Hepatocyte (in vitro differentiated cells): Measurements from ENCODE around the gene BCOR. TPM values are rescaled to one million over a fixed set of nuclear protein-coding genes. Genes with fewer than 3 reads are reported as not detected.
A peak's percentile ranks its signal among the peaks of the same experiment; 100 is the strongest.

Experiments
- DNase-seq: peaks from one replicate; pipeline ENCODE4 v3.0.0-alpha.2; 2016; ENCODE audit warnings: low spot score
- H2AFZ ChIP-seq: fragments of 200-600 bp; sonication (generic); 2 replicates; pipeline ENCODE4 v1.6.0; 2016; ENCODE audit warnings: antibody characterized with exemption, mild to moderate bottlenecking
- H3K27ac ChIP-seq: fragments of 200-600 bp; sonication (generic); 2 replicates; pipeline ENCODE4 v1.5.1; 2016; ENCODE audit warnings: mild to moderate bottlenecking
- H3K27me3 ChIP-seq: fragments of 200-600 bp; sonication (generic); 2 replicates; pipeline ENCODE4 v1.6.1; 2016
- H3K36me3 ChIP-seq: fragments of 200-600 bp; sonication (generic); replicated peaks from 2 replicates; pipeline ENCODE4 v1.5.1; 2016; ENCODE audit warnings: low read depth; ENCODE audit not compliant: insufficient read depth
- H3K4me1 ChIP-seq: fragments of 200-600 bp; sonication (generic); 2 replicates; pipeline ENCODE4 v1.5.1; 2016; ENCODE audit warnings: mild to moderate bottlenecking, moderate library complexity; ENCODE audit not compliant: insufficient read depth
- H3K4me2 ChIP-seq: fragments of 200-600 bp; sonication (generic); 2 replicates; pipeline ENCODE4 v1.6.0; 2016
- H3K4me3 ChIP-seq: fragments of 200-600 bp; sonication (generic); 2 replicates; pipeline ENCODE4 v1.5.1; 2016; ENCODE audit warnings: mild to moderate bottlenecking
- H3K79me2 ChIP-seq: fragments of 200-600 bp; sonication (generic); 2 replicates; pipeline ENCODE4 v1.6.0; 2017; ENCODE audit warnings: mild to moderate bottlenecking
- H3K9me2 ChIP-seq: fragments of 200-600 bp; sonication (generic); replicated peaks from 2 replicates; pipeline ENCODE4 v1.6.0; 2017; ENCODE audit warnings: mild to moderate bottlenecking; ENCODE audit not compliant: insufficient read depth
- H3K9me3 ChIP-seq: fragments of 200-600 bp; sonication (generic); 2 replicates; pipeline ENCODE4 v1.5.1; 2016; ENCODE audit warnings: low read depth, mild to moderate bottlenecking
- H4K20me1 ChIP-seq: fragments of 200-600 bp; sonication (generic); 2 replicates; pipeline ENCODE4 v1.6.0; 2016; ENCODE audit warnings: mild to moderate bottlenecking; ENCODE audit not compliant: insufficient read depth, poor library complexity, severe bottlenecking
- EZH2 ChIP-seq: fragments of 200-600 bp; sonication (generic); IDR thresholded peaks from 2 replicates; pipeline ENCODE4 v1.6.1; 2016; ENCODE audit warnings: antibody characterized with exemption, mild to moderate bottlenecking, borderline replicate concordance
- EZH2phosphoT487 ChIP-seq: fragments of 200-600 bp; sonication (generic); IDR thresholded peaks from one replicate; pipeline ENCODE4 v1.6.1; 2018; ENCODE audit warnings: antibody characterized with exemption, mild to moderate bottlenecking, low read depth, moderate library complexity; ENCODE audit not compliant: unreplicated experiment, severe bottlenecking
- whole genome bisulfite sequencing: methylation state at CpG from one replicate; pipeline ENCODE4 v1.1.6; 2016; ENCODE audit warnings: low lambda C conversion rate; ENCODE audit errors: missing lambda C conversion rate; 5-methylcytosine and 5-hydroxymethylcytosine counted together
- polyA plus RNA-seq: library from polyadenylated mRNA; unstranded; fragments of >200 nt; fragmentation: Nextera tagmentation; extraction: Ambion mirVana; gene quantifications from 2 replicates; pipeline ENCODE4 v1.2.1, GENCODE V29; 2016
- total RNA-seq: library from RNA; depleted of rRNA; stranded (reverse); fragments of >200 nt; gene quantifications from 2 replicates; pipeline ENCODE4 v1.2.3, GENCODE V29; 2014
- TF ChIP-seq, protein P1 (sequence below): fragments of 200-600 bp; sonication (generic); IDR thresholded peaks from 2 replicates; pipeline ENCODE4 v1.5.1; 2016; ENCODE audit warnings: antibody characterized with exemption, mild to moderate bottlenecking; ENCODE audit not compliant: poor library complexity

The BCOR gene
- total and polyA plus RNA-seq, 2 experiments from 2014 or later = 13.6 to 22.9 TPM

DNA sequence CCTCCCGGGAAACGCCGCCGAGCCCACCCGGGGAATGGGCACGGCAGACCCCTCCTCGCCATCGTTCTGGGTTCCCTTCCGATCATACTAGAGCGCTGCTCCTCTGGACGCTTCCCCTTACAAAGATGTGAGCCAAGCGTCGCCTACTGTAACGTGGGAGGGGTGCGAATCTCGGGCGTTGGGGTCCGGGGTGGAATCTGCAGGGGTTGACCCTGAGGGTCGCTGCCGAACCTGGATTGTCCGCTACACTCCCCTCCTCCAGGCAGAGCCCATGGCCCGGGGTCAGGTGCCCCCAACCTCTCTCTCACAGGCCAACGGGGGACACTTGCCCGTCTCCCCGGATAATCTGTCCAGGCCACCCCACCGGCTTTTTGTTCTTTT, 13.8 kb downstream of the BCOR start:
- TF ChIP-seq, protein P1, sequence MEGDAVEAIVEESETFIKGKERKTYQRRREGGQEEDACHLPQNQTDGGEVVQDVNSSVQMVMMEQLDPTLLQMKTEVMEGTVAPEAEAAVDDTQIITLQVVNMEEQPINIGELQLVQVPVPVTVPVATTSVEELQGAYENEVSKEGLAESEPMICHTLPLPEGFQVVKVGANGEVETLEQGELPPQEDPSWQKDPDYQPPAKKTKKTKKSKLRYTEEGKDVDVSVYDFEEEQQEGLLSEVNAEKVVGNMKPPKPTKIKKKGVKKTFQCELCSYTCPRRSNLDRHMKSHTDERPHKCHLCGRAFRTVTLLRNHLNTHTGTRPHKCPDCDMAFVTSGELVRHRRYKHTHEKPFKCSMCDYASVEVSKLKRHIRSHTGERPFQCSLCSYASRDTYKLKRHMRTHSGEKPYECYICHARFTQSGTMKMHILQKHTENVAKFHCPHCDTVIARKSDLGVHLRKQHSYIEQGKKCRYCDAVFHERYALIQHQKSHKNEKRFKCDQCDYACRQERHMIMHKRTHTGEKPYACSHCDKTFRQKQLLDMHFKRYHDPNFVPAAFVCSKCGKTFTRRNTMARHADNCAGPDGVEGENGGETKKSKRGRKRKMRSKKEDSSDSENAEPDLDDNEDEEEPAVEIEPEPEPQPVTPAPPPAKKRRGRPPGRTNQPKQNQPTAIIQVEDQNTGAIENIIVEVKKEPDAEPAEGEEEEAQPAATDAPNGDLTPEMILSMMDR = no peak
- no peak for TF ChIP-seq EZH2
- no peak for TF ChIP-seq EZH2phosphoT487
- no peak for DNase-seq
- WGBS = 22% methylated on average over 26 of the region's 26 CpGs
- Histone ChIP-seq H3K4me1 (peaks cover 78% of the 10 kb centered on the region), H3K9me2 (no peaks in the 10 kb centered on the region), H3K27ac (peak overlapping the region; percentile 22), H3K36me3 (no peaks in the 10 kb centered on the region), H3K4me3 (peak overlapping the region; percentile 34), H3K4me2 (peak overlapping the region; percentile 98), H3K79me2 (peaks cover 84% of the 10 kb centered on the region), H2AFZ (no peak overlapping the region), H3K27me3 (peaks cover 19% of the 10 kb centered on the region), H4K20me1 (peaks cover 53% of the 10 kb centered on the region), H3K9me3 (no peaks in the 10 kb centered on the region)

DNA sequence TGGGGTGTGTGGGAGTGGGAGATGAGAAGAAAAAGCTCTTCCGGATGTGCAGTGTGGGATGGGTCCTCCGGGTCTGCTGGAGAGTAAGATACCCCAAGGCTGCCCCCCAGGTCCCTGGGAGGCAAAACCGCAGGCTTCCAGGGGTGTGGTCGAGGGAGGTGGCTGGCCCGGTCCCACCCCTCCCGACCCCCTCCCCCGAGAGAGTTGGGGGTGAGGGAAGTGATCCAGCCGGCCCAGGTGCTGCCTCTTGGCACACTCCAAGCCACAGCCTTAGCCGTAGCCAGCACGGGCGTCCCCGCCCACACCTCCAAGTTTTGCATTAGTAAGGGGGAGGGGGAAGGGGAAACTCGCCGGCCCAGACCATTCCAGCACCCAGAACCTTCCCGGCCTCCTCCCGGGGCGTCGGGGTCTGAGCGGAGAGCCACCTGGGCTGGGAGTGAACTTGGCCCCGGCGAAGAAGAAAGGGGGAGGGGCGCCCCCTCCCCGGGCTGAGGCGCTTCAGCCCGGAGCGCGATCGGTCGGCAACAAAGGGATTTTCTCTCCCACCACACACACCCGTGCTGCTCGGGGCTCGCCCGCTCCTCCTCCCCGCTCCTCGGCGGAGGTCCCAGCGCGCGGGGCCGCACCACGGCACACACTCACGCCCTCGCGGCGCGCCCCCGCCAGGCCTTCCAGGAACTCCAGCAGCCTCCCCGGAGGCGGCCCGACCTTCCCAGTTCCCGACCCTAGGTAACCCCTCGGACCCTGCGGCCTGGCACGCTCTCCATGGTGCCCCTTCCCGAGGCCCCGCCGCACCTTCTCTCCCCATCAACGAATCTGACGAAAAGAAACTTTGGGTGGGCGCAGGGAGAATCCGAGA, 14.4 kb downstream of the BCOR start:
- peaks cover 18% of the 10 kb centered on the region for H3K27me3 ChIP-seq
- peak; percentile 68 for DNase-seq
- H3K4me3 ChIP-seq = peak overlapping the region; percentile 34
- H3K9me2 ChIP-seq = no peaks in the 10 kb centered on the region
- peaks cover 72% of the 10 kb centered on the region for H3K4me1 ChIP-seq
- peak overlapping the region; percentile 22 for H3K27ac ChIP-seq
- 5% methylated on average over 40 of the region's 61 CpGs for WGBS
- H4K20me1 ChIP-seq = peaks cover 56% of the 10 kb centered on the region
- H3K4me2 ChIP-seq = peak overlapping the region; percentile 98
- H3K79me2 ChIP-seq = peaks cover 79% of the 10 kb centered on the region
- TF ChIP-seq EZH2 = no peak
- TF ChIP-seq, protein P1 = peak; percentile 8
- peak overlapping the region; percentile 63 for H2AFZ ChIP-seq
- no peaks in the 10 kb centered on the region for H3K9me3 ChIP-seq
- no peaks in the 10 kb centered on the region for H3K36me3 ChIP-seq

DNA sequence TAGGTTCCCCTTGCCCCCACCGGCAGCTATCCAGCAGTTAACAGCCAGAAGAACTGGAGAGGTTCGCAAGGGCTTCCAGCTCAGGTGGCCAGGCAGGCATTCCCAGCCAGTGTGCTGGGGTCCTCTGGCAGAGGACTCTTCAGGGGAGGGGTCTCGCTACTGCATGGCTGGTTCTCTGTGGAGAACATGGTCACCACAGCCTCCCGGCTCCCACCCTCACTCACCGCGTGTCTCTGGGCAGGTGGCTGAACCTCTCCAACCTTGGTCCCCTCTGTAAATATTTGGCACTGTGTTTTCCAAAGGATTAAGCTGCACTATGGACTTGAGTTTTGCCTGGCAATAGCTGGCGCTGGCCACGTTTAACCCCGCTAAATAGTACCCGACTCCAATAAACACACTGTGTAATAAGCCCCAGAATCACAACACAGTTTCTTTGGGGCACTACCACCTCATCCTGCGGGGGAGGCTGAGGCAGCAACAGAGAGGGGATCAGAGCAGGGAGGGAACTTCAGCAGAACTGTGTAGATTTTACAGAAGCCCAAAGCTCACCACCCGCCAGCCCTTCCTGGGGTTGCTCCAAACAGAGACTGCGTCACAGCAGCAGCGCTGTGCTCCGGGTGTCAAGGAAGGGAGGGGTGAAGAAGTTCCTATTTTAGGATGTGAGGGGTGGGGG, 15.2 kb downstream of the BCOR start:
- Histone ChIP-seq H4K20me1 (peaks cover 52% of the 10 kb centered on the region), H3K9me2 (no peaks in the 10 kb centered on the region), H2AFZ (no peak overlapping the region), H3K4me2 (peak overlapping the region; percentile 98), H3K9me3 (no peaks in the 10 kb centered on the region), H3K79me2 (peaks cover 71% of the 10 kb centered on the region), H3K27ac (no peak overlapping the region), H3K4me1 (peaks cover 64% of the 10 kb centered on the region), H3K27me3 (peaks cover 15% of the 10 kb centered on the region), H3K4me3 (no peak overlapping the region), H3K36me3 (no peaks in the 10 kb centered on the region)
- TF ChIP-seq EZH2phosphoT487 (no peak), EZH2 (no peak)
- TF ChIP-seq, protein P1 = no peak
- 54% methylated on average over 15 of the region's 15 CpGs for WGBS
- no peak for DNase-seq
